ENCODE measurements around the gene FLVCR1.

GRCh38 chr1:212937034-212937433, 79.0 kb downstream of the FLVCR1 start:
- TF ChIP-seq CTCF (IDR thresholded peaks at IDR 0.05; ENCODE audit: low read depth, low read length, missing input control), result no peak
- TF ChIP-seq HNF4G (IDR thresholded peaks at IDR 0.05), result no peak
- no peak for TF ChIP-seq MAX (IDR thresholded peaks at IDR 0.05)
- TF ChIP-seq REST (IDR thresholded peaks at IDR 0.05), result no peak

Measured in liver (tissue), 3 donors.